Mononuclear cell (primary cell): ENCODE results near the gene NELFB. TPM values are rescaled to one million over a fixed set of nuclear protein-coding genes. Genes with fewer than 3 reads are reported as not detected.

Experiments used
- H3K27me3 ChIP-seq: 2 replicates; pipeline ENCODE4 v1.6.0; 2011; ENCODE audit warnings: low read length, control low read depth; ENCODE audit not compliant: insufficient read depth
- H3K4me1 ChIP-seq: 2 replicates; pipeline ENCODE4 v1.5.1; 2011; ENCODE audit warnings: mild to moderate bottlenecking, low read length, control low read depth; ENCODE audit not compliant: insufficient read depth
- H3K4me3 ChIP-seq: 2 replicates; pipeline ENCODE4 v1.5.1; 2011; ENCODE audit warnings: mild to moderate bottlenecking, low read length, moderate library complexity
- H3K9me3 ChIP-seq: 2 replicates; pipeline ENCODE4 v1.5.1; 2011; ENCODE audit warnings: low read depth, mild to moderate bottlenecking, control low read depth, low read length
- total RNA-seq: library from RNA; depleted of rRNA; stranded (reverse); fragments of >200 nt; gene quantifications from one replicate; pipeline ENCODE4 v1.2.3, GENCODE V29; 2012

Gene NELFB
- total RNA-seq, 1 donor, result 20.9 TPM

DNA sequence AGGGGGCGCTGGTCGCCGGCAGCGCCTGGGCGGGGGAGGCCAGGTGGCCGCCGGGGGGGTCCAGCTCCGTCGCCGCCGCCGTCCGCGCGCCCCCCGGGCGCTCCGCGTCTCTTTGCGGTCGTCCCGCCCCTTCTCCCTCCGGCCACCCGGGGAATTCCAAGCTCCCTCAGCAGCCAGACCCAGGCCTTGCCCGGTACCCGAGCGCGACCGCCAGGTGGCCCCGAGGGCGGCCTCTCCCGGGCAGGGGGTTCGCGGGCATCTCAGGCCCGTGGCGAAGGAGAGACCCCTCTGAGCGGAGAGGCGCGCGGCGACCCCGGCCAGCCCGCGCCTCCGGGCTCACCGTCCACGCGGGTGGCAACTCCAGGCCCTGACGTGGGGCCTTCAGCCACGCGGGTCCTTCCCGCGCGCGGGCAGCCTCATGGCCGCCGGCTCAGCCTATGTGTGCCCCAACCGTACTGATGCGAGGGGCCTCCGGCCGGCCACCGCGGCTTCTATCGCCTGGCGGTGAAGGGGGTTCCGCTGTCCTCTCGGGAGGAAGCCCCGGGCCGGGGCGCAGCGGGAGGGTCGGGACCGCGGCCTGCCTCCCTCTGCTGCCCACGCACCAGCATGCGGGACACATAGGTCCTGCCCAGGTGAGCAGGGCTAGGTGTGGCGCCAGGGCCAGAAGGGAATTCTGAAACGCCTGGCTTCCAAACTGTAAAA lies 47.5 kb downstream of the NELFB start:
- H3K27me3 ChIP-seq, result peaks cover 42% of the 10 kb centered on the region
- H3K4me1 ChIP-seq, result peaks cover 44% of the 10 kb centered on the region
- H3K9me3 ChIP-seq, result no peaks in the 10 kb centered on the region
- peak overlapping the region; percentile 25 for H3K4me3 ChIP-seq

DNA sequence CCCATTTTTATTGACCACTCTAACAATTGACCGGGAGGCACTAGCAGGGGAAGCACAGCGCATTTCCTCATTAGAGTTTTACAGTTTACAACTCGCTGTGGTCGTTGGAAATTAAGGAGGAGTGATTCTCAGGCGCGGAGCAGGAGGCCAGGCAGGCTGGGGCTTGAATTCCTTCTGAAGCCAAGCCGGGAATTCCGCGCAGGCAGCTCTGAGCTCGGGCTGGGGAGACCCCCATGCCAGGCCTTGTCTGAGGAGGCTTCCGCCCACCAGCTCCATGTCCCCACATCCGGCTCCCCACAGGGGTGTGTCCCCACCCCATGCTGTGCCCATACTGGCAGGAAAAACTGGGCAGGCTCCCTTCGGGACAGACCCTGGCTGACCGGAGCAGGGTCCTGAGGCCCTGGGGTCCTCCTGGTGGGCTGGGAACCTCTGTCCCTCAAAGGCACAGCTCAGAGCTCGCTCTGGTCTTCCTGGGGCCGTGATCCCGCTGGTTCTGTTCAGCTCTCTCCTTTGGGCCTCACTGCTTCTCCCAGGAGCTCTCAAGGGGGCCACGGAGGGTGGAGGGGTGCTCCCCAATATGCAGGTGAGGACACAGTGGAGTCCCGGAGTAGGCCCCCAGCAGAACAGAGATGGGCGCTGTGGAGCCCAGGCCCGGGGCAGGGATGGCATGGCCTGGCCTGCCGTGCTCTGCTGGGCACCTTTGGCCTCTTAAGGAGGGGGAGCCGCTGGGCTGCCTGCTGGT lies 48.2 kb downstream of the NELFB start:
- Histone ChIP-seq H3K9me3 (no peaks in the 10 kb centered on the region), H3K27me3 (peaks cover 36% of the 10 kb centered on the region), H3K4me1 (peaks cover 44% of the 10 kb centered on the region), H3K4me3 (no peak overlapping the region)

DNA sequence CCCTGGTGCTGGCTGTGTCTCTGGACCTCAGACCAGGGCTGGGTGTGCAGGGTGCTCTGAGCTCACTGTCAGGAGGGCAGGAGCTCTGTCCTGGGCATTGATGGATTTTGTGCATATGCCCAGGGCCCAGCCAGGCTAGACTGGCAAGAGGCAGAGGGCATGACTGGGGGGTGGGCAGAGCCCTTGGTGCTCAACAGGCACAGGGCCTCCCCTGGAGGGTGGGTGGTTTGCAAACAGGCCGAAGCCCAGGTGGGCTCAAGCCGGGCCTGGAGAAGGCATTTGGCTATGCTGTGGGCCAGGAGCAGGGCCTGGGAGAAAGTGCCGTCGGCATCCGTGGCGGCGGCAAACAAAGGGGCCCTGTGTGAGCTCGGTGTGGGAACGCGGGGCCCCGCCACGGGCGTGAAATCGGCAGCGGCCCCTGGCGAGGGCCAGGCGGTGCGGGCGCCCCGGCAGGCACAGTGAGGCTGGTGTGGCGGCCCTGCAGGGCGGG lies 48.8 kb downstream of the NELFB start:
- peaks cover 44% of the 10 kb centered on the region for H3K4me1 ChIP-seq

DNA sequence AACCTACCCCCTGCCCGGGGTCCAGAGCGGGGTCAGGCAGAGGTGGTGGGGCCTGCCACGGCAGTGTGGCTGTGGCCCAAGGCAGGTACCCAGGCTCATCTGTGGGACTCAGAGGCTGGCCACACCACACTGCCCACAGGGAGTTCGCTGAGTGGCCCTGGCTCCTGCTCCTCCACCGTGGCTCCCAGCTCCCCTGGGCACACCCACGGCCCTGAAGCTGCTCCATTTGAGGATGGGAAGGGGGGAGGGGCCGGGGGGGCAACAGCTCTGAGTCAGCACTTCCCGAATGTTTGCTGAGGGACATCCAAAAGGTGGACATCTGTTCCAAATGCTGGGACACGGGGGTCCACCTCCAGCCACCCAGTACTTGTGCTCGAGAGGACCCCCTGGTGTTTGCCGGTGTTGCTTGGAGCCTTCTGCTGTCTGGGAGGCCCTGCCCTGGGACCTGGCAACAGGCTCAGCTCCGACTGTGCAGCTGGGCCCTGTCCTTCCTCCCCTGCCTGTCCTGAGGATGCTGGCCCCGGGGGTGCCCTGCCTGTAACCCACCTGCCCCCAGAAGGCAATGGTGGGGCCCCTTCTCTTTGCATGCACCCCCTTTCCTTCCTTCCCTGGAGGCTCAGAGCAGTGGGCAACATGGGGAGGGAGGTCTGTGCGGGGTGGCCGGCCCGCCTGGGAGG lies 49.4 kb downstream of the NELFB start:
- Histone ChIP-seq H3K9me3 (no peaks in the 10 kb centered on the region), H3K4me1 (peaks cover 44% of the 10 kb centered on the region), H3K4me3 (no peak overlapping the region), H3K27me3 (peaks cover 24% of the 10 kb centered on the region)

More for the DNA sequence above, 48.8 kb downstream of the NELFB start:
- Histone ChIP-seq H3K9me3 (no peaks in the 10 kb centered on the region), H3K27me3 (peaks cover 29% of the 10 kb centered on the region), H3K4me3 (no peak overlapping the region)

DNA sequence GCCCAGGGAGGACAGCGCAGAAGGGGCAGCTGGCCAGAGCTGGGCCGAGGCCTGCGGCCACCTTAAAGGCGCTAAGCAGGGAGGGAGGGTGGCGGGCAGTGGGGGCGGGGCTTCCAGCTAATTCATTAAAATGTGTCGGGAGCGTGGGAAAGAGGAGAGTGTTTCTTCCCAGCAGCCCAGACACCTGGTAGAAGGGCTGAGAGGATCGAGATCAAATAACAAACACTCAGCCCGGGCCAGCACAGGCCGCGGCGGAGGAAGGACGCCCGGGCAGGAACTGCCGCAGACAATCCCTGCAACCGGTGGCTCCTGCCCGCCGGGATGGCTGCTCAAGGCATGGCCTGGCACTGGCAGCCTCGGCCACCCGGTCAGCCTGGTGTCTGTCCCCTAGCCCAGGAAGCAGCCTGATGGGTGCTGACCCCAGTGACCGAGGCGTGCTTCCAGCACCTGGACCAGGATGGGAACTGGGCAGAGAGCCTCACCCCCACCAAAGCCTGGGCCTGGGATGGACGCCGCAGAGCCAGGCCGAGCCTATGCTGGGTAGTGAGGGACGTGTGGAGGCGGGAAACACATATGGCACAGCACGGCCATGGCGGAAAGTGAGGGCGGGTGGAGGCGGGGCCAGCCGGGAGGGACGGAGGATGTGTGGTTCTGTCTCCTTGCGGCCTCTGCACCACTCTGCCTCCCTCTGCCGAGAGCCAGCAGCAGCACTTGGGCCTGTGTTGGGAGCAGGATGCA lies 50.1 kb downstream of the NELFB start:
- no peaks in the 10 kb centered on the region for H3K9me3 ChIP-seq
- H3K4me3 ChIP-seq, result no peak overlapping the region
- peaks cover 44% of the 10 kb centered on the region for H3K4me1 ChIP-seq
- peaks cover 17% of the 10 kb centered on the region for H3K27me3 ChIP-seq

DNA sequence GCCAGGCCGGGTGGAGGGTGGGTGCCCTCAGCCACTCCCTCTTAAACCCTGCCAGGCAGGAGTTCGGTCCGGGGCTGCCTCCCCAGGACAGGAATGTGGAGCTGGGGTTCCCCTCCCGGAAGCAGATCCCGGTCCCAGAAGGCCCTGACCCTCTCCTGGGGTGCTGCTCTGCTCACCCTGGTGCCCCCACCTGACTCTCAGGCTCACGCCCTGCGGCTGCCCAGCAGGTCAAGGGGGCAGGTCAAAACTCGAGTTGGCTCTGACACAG lies 50.6 kb downstream of the NELFB start:
- Histone ChIP-seq H3K9me3 (no peaks in the 10 kb centered on the region), H3K4me3 (no peak overlapping the region), H3K27me3 (peaks cover 13% of the 10 kb centered on the region), H3K4me1 (peaks cover 42% of the 10 kb centered on the region)

DNA sequence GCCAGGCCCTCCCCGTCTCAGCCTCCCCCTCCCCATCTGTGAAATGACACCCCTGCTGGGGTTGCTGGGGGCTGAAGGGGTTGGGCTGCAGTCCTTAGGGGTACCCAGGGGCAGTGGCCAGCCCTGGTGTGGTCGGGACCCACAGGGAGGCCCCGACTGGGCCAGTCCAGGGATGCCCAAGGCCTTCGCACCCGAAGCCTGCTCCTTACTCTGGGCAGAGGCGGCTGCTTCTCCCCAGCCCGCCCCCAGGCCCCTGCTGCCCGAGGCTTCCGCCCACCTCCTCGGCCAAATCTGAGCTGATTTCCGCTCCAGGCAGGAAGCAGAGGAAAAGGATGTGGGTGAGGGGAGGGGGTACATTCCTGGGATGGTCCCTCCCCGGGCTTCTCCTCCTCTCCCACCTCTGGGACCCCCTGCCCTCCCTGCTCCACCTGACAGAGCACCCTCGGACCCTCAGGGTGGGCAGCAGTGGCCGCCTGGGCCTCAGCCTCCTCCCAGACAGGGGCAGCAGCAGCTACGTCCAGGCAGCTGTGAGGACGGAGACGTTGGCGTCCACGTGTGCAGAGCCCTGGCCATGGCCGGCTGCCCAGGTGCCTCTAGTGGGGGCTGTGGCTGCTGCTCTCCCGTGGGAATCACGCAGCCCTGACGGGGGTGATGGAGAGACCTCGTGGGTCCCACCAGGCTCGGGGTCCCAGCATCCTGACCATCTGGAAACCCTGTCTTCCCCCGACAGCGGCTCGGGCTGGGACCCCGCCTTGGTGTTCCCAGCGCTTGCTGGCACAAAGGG lies 51.1 kb downstream of the NELFB start:
- Histone ChIP-seq H3K4me3 (no peak overlapping the region), H3K9me3 (no peaks in the 10 kb centered on the region), H3K4me1 (peaks cover 36% of the 10 kb centered on the region), H3K27me3 (peaks cover 10% of the 10 kb centered on the region)

DNA sequence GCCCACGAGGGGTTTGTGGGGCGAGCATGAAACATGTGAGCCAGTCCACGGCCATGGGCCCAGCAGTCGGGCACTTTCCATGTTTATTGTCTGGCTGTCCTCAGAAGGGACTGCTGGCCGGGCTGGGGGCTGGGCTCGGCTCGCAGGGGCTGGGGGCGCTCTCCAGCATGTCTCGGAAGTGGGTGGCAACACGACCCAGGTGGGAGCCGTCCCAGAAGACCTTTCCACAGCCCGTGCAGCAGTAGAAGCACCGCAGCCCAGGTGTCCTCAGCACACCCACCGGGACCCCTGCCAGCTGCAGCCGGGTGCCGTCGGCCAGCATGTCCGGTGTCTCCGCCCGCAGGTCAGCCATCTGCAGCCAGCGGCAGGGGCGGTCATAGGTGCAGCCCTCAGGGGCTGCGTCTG lies 51.7 kb downstream of the NELFB start:
- Histone ChIP-seq H3K4me1 (peaks cover 32% of the 10 kb centered on the region), H3K27me3 (peaks cover 10% of the 10 kb centered on the region), H3K9me3 (no peaks in the 10 kb centered on the region), H3K4me3 (no peak overlapping the region)

DNA sequence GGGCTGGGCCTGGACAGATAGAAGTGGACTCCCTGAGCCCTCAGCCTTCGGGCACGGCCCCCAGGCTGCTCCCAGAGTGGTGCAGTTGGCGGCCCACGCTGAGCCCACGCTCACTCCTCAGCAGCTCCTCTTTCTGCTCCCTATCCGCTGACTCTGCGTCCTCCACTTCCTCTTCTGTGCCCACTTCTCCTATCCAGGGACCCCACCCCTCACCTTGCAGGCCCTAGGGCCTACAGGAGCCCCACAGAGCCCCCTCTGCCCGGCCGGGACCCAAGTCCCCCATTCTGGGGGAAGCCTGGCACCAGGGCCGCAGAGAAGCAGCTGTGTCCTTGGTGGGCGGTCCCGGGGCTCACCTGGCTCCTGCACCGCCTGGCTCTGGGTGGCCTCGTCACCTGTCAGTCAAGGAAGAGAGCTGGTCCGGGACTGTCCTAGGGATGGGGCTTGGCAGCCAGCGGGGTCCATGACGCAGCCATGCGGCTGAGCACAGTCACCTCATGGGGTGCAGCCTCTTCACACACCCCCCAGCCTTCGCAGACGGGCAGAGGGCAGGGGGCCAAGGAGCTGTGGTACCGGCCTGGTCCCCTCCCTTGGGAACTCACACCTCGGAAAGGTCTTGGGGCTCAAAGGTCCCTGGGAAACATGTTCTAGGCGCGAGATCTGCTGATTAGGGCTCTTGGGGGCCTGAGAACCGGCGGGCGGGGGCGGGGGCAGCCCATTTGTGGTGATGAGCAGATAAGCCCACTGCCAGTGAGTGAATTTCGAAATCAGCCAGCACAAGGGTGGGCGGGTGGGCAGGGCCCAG lies 52.3 kb downstream of the NELFB start:
- Histone ChIP-seq H3K9me3 (no peaks in the 10 kb centered on the region), H3K4me3 (no peak overlapping the region), H3K27me3 (peaks cover 10% of the 10 kb centered on the region), H3K4me1 (peaks cover 31% of the 10 kb centered on the region)

DNA sequence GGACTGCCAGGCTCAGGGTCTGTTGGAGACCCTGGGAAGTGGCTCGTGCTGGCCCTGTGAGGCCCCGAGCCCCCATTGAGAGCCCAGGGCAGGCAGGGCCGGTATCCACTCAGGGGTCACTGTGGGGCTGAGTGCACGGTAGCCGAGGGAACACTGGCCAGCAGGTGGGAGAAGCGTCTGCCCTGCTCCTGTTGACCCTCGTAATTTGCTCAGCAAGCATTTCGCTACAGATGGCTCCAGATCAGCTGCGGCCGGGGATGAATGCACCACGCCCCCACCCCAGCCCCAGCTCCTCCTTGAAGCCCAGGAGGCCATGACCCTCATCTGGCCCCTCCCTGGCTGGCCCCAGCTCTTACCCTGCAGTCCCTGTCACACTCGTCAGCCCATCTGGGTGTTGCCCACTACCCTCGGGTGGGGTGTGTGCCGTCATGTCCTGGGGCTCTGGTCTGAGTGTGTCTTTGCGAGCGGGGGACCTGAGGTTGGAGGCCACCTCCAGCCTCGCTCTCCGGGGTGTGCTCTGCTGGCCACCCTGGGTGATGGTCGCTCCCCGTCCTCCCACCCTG lies 53.0 kb downstream of the NELFB start:
- Histone ChIP-seq H3K9me3 (no peaks in the 10 kb centered on the region), H3K4me1 (peaks cover 24% of the 10 kb centered on the region), H3K4me3 (no peak overlapping the region), H3K27me3 (peaks cover 6% of the 10 kb centered on the region)

DNA sequence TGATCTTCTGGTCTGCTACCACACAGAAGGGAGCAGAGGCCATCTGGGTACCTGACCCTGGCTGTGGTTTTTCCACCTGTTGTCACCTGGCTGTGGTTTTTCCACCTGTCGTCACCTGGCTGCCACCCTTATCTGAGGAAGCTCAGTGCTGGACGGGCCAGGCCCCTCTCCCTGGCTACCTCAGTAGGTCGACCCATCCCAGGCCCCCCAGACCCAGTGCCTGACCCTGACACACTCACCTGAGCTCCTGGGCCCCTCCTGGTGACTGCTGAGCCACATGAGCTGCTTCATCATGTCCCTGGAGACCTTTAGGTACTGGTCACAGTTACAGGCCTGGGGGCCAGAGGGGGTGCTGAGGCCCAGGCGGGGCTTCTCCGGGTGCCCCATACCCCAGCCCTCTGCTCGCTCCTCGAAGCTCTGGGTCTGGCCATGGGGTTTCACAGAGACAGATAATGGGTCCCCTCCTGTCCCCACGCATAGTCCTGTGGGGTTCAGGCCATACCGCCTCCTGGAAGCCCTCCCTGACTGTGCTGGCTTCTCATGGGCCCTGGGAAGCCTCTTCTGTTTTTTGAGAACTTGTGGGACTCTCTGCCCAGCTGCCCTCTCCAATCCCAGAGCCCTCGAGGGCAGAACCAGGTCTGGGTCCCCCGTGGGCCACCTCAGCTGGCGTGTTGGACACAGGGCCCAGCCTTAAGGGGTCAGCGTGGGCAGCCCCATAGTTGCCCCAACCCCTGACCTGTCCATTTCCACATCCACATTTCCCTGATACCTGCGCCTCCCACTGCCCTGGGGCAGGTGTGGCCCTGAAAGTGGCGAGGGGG lies 54.5 kb downstream of the NELFB start:
- H3K4me1 ChIP-seq, result peaks cover 24% of the 10 kb centered on the region
- peaks cover 4% of the 10 kb centered on the region for H3K27me3 ChIP-seq
- H3K4me3 ChIP-seq, result no peak overlapping the region
- H3K9me3 ChIP-seq, result no peaks in the 10 kb centered on the region

DNA sequence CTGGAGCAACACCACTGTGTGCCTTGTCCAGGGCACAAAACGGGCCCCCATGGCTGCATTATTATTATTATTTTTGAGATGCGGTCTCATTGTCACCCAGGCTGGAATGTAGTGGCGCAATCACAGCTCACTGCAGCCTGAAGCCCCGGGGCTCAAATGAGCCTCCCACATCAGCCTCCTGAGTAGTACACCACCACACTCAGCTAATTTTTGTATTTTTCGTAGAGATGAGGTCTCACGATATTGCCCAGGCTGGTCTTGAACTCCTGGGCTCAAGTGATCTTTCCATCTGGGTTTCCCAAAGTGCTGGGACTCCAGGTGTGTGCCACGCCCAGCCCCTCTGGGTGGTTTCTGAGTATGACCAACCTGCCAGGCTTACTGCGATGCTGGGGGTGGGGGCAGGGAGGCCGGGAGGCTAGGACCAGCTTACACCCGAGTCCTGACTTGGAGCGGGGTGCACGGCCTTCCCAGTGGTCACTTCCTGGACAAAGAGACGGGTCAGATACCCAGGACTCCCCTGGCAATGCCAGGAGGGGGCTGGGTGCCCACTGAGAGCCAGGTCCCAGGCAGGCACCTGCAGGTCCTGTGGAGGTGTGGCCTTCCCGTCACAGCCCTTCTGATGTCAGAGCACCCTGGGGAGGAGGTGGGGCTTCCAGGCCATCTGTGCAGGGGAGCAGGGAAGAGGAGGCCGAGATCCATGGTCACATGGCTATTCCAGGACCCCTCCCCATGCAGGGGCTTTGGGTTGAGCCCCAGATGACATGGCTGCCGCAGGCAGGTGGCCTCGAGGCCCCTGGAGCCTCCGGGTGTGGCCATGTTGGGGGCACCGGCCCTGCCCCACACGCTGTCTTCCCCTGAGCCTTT lies 55.3 kb downstream of the NELFB start:
- Histone ChIP-seq H3K4me3 (no peak overlapping the region), H3K4me1 (peaks cover 17% of the 10 kb centered on the region), H3K9me3 (no peaks in the 10 kb centered on the region), H3K27me3 (peaks cover 4% of the 10 kb centered on the region)
